ENCODE measurements around the gene HPCA. TPM values are rescaled to one million over a fixed set of nuclear protein-coding genes. Genes with fewer than 3 reads are reported as not detected.

Gene HPCA
- total and polyA plus RNA-seq, 2 of the 4 experiments (the other 2 are of a cell fraction): 0.22 TPM; not detected in 1

GRCh38 chr1:32863218-32863880 lies 22.9 kb upstream of the HPCA start:
- Histone ChIP-seq H3K4me1 (ENCODE audit: control insufficient read depth, insufficient read depth, low read length) (peaks cover 7% of the 10 kb centered on the region), H3K36me3 (ENCODE audit: control insufficient read depth, insufficient read depth, low read length) (peaks cover 19% of the 10 kb centered on the region), H2BK5ac (ENCODE audit: low read depth, low read length, poor library complexity, severe bottlenecking) (no peak overlapping the region), H3K56ac (ENCODE audit: extremely low read depth, insufficient read depth, low read length) (no peak overlapping the region), H2BK20ac (ENCODE audit: low read depth, low read length) (no peak overlapping the region), H3K23ac (ENCODE audit: low read depth, low read length) (no peak overlapping the region), H4K5ac (ENCODE audit: low read depth, low read length) (no peak overlapping the region), H2BK120ac (ENCODE audit: low read depth, low read length) (no peak overlapping the region), H3K14ac (replicated peaks; ENCODE audit: low read depth, low read length) (no peak overlapping the region), H3K4ac (ENCODE audit: low read depth, low read length) (no peak overlapping the region), H4K8ac (ENCODE audit: low read depth in 2 of 2, low read length in 2 of 2) (no peak overlapping the region), H3K9me3 (ENCODE audit: control insufficient read depth, insufficient read depth, low read length) (no peaks in the 10 kb centered on the region), H4K20me1 (ENCODE audit: insufficient read depth, low read length) (no peaks in the 10 kb centered on the region), H3K4me2 (ENCODE audit: low read depth, low read length) (no peak overlapping the region), H2AFZ (replicated peaks; ENCODE audit: low read length, poor library complexity) (no peak overlapping the region), H3K9me1 (ENCODE audit: insufficient read depth, low read length) (peaks cover 11% of the 10 kb centered on the region; the same call in 1 of the 2 replicates), H3K79me1 (ENCODE audit: low read depth in 1 of 2, low read length in 2 of 2) (no peaks in the 10 kb centered on the region), H3K18ac (ENCODE audit: low read depth, low read length) (no peak overlapping the region), H4K91ac (ENCODE audit: insufficient read depth, low read depth, low read length) (no peak overlapping the region), H3K27ac (ENCODE audit: insufficient read depth, low read length) (no peak overlapping the region), H2BK15ac (ENCODE audit: low read depth, low read length) (no peak overlapping the region), H3K9ac (ENCODE audit: low read depth, low read length) (no peak overlapping the region), H3K4me3 (ENCODE audit: insufficient read depth, low read depth, low read length) (no peak overlapping the region), H2AK5ac (ENCODE audit: low read depth, low read length) (no peak overlapping the region), H2AK9ac (replicated peaks; ENCODE audit: low read depth, low read length, poor library complexity) (no peak overlapping the region), H3K27me3 (ENCODE audit: control insufficient read depth, insufficient read depth, low read length) (no peaks in the 10 kb centered on the region)
- intact Hi-C loops (cut with micrococcal nuclease) (no loop called here), in situ Hi-C loops (cut with MboI; ENCODE audit: low sequenced_read_pairs) (no loop called here), dilution Hi-C loops (cut with HindIII; ENCODE audit: low sequenced_read_pairs, unreplicated experiment) (no loop called here)
- ChIA-PET CTCF (no interaction called here), POLR2A (ENCODE audit: unreplicated experiment) (no interaction called here)
- BruUV-seq (replicated peaks): no TSS peak
- ATAC-seq (ENCODE audit: low read depth): no peak
- TF ChIP-seq BHLHE40 (IDR thresholded peaks at IDR 0.05; ENCODE audit: low read depth, low read length): no peak
- TF ChIP-seq MXI1 (IDR thresholded peaks at IDR 0.05; ENCODE audit: borderline replicate concordance, low read depth, low read length): no peak
- no peak for TF ChIP-seq CEBPB (IDR thresholded peaks at IDR 0.05; ENCODE audit: low read depth, low read length)
- no peak for TF ChIP-seq SMC3 (IDR thresholded peaks at IDR 0.05; ENCODE audit: low read depth, low read length)
- TF ChIP-seq MAFK (IDR thresholded peaks at IDR 0.05; ENCODE audit: low read depth, low read length): no peak
- TF ChIP-seq POLR2A (IDR thresholded peaks at IDR 0.05; ENCODE audit: low read depth, low read length): no peak
- TF ChIP-seq FOS (IDR thresholded peaks at IDR 0.05; ENCODE audit: low read depth, low read length): no peak
- no peak for TF ChIP-seq USF2 (IDR thresholded peaks at IDR 0.05; ENCODE audit: low read depth, low read length)
- no peak for TF ChIP-seq CTCF (conservative IDR thresholded peaks at IDR 0.05; ENCODE audit: low read depth, low read length)
- TF ChIP-seq ELK1 (IDR thresholded peaks at IDR 0.05; ENCODE audit: borderline replicate concordance, low read depth, low read length): no peak
- TF ChIP-seq CHD1 (IDR thresholded peaks at IDR 0.05; ENCODE audit: low read depth, low read length): no peak
- no peak for TF ChIP-seq MAZ (IDR thresholded peaks at IDR 0.05; ENCODE audit: borderline replicate concordance, low read depth, low read length)
- no peak for TF ChIP-seq NFE2L2 (IDR thresholded peaks at IDR 0.05; ENCODE audit: low read depth, low read length)
- no peak for TF ChIP-seq RFX5 (IDR thresholded peaks at IDR 0.05; ENCODE audit: low read depth, low read length)
- TF ChIP-seq RCOR1 (IDR thresholded peaks at IDR 0.05; ENCODE audit: insufficient replicate concordance, low read length): no peak
- TF ChIP-seq RAD21 (IDR thresholded peaks at IDR 0.05; ENCODE audit: low read length): no peak
- WGBS, 2 experiments (ENCODE audit: extremely low coverage in 2 of 2, insufficient read length in 1 of 2): 100% methylated on average over 1 of the region's 4 CpGs; no CpG with 5 or more reads in 1 of the 2 experiments
- DNase-seq: no peak

Data from IMR-90 (cell line).